ENCODE measurements around the gene GIMAP2.

GIMAP2 gene

GRCh38 chr7:150666412-150666811 lies 19.1 kb upstream of the GIMAP2 start:
- TF ChIP-seq GATA3 (IDR thresholded peaks at IDR 0.05; ENCODE audit: low read depth, low read length) (no peak), GATA2 (IDR thresholded peaks at IDR 0.05; ENCODE audit: low read depth, low read length) (no peak)

GRCh38 chr7:150668472-150668911 lies 17.0 kb upstream of the GIMAP2 start:
- no peak for TF ChIP-seq GATA2 (IDR thresholded peaks at IDR 0.05; ENCODE audit: low read depth, low read length)
- no peak for TF ChIP-seq GATA3 (IDR thresholded peaks at IDR 0.05; ENCODE audit: low read depth, low read length)

GRCh38 chr7:150668977-150669376 lies 16.5 kb upstream of the GIMAP2 start:
- TF ChIP-seq GATA2 (IDR thresholded peaks at IDR 0.05; ENCODE audit: low read depth, low read length) = no peak
- TF ChIP-seq GATA3 (IDR thresholded peaks at IDR 0.05; ENCODE audit: low read depth, low read length) = no peak

GRCh38 chr7:150675714-150676113 lies 9.8 kb upstream of the GIMAP2 start:
- TF ChIP-seq GATA3 (IDR thresholded peaks at IDR 0.05; ENCODE audit: low read depth, low read length) (no peak), GATA2 (IDR thresholded peaks at IDR 0.05; ENCODE audit: low read depth, low read length) (no peak)

- TF ChIP-seq GATA3 (IDR thresholded peaks at IDR 0.05; ENCODE audit: low read depth, low read length) (no peak), GATA2 (IDR thresholded peaks at IDR 0.05; ENCODE audit: low read depth, low read length) (no peak)
These were observed 625 bp downstream of the GIMAP2 start for GRCh38 chr7:150686030-150686631.

GRCh38 chr7:150688630-150689029 lies 3.1 kb downstream of the GIMAP2 start:
- no peak for TF ChIP-seq GATA3 (IDR thresholded peaks at IDR 0.05; ENCODE audit: low read depth, low read length)
- TF ChIP-seq GATA2 (IDR thresholded peaks at IDR 0.05; ENCODE audit: low read depth, low read length) = no peak

- TF ChIP-seq GATA3 (IDR thresholded peaks at IDR 0.05; ENCODE audit: low read depth, low read length) = no peak
- TF ChIP-seq GATA2 (IDR thresholded peaks at IDR 0.05; ENCODE audit: low read depth, low read length) = no peak
These were observed 10.1 kb downstream of the GIMAP2 start for GRCh38 chr7:150695654-150696053.

- TF ChIP-seq GATA3 (IDR thresholded peaks at IDR 0.05; ENCODE audit: low read depth, low read length) = no peak
- no peak for TF ChIP-seq GATA2 (IDR thresholded peaks at IDR 0.05; ENCODE audit: low read depth, low read length)
These were observed 17.7 kb downstream of the GIMAP2 start for GRCh38 chr7:150703209-150703608.

- TF ChIP-seq GATA2 (IDR thresholded peaks at IDR 0.05; ENCODE audit: low read depth, low read length) = no peak
These were observed 29.8 kb downstream of the GIMAP2 start for GRCh38 chr7:150715293-150715692.

GRCh38 chr7:150715738-150716137 lies 30.2 kb downstream of the GIMAP2 start:
- TF ChIP-seq GATA2 (IDR thresholded peaks at IDR 0.05; ENCODE audit: low read depth, low read length) (no peak), GATA3 (IDR thresholded peaks at IDR 0.05; ENCODE audit: low read depth, low read length) (no peak)

GRCh38 chr7:150716368-150716767 lies 30.9 kb downstream of the GIMAP2 start, which contains the start of gene GIMAP1:
Gene GIMAP1, plus strand, starts transcription at chr7:150716613. Its CDS starts 2,435 bp downstream, at chr7:150719048.
- TF ChIP-seq GATA3 (IDR thresholded peaks at IDR 0.05; ENCODE audit: low read depth, low read length) = no peak

GRCh38 chr7:150716939-150717338 lies 31.4 kb downstream of the GIMAP2 start:
- no peak for TF ChIP-seq GATA2 (IDR thresholded peaks at IDR 0.05; ENCODE audit: low read depth, low read length)
- TF ChIP-seq GATA3 (IDR thresholded peaks at IDR 0.05; ENCODE audit: low read depth, low read length) = no peak

- no peak for TF ChIP-seq GATA3 (IDR thresholded peaks at IDR 0.05; ENCODE audit: low read depth, low read length)
- TF ChIP-seq GATA2 (IDR thresholded peaks at IDR 0.05; ENCODE audit: low read depth, low read length) = no peak
These were observed 32.4 kb downstream of the GIMAP2 start for GRCh38 chr7:150717814-150718420.

- TF ChIP-seq GATA3 (IDR thresholded peaks at IDR 0.05; ENCODE audit: low read depth, low read length) = no peak
- no peak for TF ChIP-seq GATA2 (IDR thresholded peaks at IDR 0.05; ENCODE audit: low read depth, low read length)
These were observed 33.9 kb downstream of the GIMAP2 start for GRCh38 chr7:150719436-150719835.

Measured in SH-SY5Y (cell line).